DND-41 (cell line): Measurements from ENCODE around the gene NKD2.

ENCODE experiments used
- CTCF ChIP-seq: IDR thresholded peaks from 2 replicates; pipeline ENCODE4 v1.5.1; 2012; ENCODE audit warnings: borderline replicate concordance, low read length, moderate library complexity, mild to moderate bottlenecking; ENCODE audit not compliant: poor library complexity, severe bottlenecking; ENCODE audit errors: extremely low read depth
- EZH2 ChIP-seq: IDR thresholded peaks from 3 replicates; pipeline ENCODE4 v1.6.1; 2012; ENCODE audit warnings: borderline replicate concordance, low read depth, mild to moderate bottlenecking, moderate library complexity, low read length, inconsistent platforms; ENCODE audit not compliant: severe bottlenecking

GRCh38 chr5:1086871-1087270 lies 78.3 kb downstream of the NKD2 start:
- TF ChIP-seq CTCF (no peak), EZH2 (no peak)
